GM19397 (cell line): Measurements from ENCODE around the gene MOBP.
"Not testable (repeated sequence)": the region's sequence is repeated elsewhere in the genome, so short reads cannot be mapped to it uniquely, and the experiment has no call there.

Experiments
- ATAC-seq: cut with Tn5 transposase; IDR thresholded peaks from one replicate; pipeline ENCODE4 v1.9.1; 2021; ENCODE audit warnings: mild to moderate bottlenecking, moderate library complexity; ENCODE audit not compliant: unreplicated experiment

MOBP gene

DNA sequence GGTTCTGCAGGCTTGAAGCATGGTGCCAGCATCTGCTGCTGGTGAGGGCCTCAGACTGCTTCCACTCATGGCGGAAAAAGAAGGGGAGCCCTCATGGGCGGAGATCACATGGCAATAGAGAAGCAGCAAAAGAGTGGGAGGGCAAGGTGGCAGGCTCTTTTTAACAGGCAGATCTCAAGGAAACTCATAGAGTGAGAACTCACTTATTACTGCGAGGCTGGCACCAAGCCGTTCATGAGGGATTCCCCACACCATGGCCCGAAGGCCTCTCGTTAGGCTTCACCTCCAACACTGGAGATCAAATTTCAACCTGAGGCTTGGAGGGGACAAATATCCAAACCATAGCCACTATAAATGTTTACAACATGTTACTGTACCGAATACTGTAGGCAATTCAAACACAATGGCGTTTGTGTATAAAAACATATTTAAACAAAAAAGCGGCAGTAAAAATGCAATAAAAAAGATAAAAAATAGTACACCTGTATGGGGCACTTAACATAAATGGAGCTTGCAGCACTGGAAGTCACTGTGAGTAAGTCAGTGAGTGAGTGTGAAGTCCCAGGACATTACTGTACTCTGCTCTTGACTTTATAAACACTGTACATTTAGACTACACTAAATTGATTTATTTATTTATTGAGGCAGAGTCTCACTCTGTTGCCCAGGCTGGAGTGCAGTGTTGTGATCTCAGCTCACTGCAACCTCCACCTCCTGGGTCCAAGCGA is 18.8 kb upstream of the MOBP start:
- no peak for ATAC-seq

DNA sequence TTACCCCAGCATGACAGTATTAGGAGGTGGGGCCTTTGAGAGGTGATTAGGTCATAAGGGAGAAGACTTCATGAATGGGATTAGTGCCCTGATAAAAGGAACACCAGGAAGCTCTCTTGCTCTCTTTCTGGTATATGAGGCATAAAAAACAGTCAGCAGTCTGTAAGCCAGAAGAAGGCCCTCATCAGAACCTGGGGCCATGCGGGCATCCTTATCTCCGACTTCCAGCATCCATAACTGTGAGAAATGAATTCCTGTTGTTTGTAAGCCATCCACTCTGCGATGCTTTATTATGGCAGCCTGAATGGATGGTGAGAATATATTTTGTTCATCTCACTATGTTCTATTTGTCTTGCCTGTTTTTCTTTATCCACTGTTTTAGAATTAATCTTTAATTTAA is 17.7 kb upstream of the MOBP start:
- ATAC-seq = no peak

- ATAC-seq = no peak
Measured at GRCh38 chr3:39453134-39453533, 14.3 kb upstream of the MOBP start.

- ATAC-seq = not testable (repeated sequence)
Measured at GRCh38 chr3:39453872-39454271, 13.6 kb upstream of the MOBP start.

GRCh38 chr3:39454591-39455217 is 12.8 kb upstream of the MOBP start:
- no peak for ATAC-seq

DNA sequence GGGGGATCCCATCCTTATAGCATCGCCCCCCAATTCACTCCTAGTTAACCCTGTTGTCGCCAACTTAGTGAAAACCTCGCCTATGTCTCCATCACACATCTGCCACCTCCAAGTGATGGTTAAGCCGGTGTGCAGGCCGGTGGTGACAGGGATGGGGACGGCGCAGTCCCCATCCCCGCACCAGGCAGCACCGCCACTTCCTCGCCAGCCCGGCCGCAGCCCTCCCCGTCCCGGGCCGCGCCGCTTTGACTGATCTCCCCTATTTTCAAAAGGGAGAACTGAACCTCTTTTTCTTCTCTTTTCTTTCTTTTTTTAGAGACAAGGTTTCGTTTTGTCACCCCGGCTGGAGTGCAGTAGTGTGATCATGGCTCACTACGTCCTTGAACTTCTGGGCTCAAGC is 11.3 kb upstream of the MOBP start:
- ATAC-seq = no peak

DNA sequence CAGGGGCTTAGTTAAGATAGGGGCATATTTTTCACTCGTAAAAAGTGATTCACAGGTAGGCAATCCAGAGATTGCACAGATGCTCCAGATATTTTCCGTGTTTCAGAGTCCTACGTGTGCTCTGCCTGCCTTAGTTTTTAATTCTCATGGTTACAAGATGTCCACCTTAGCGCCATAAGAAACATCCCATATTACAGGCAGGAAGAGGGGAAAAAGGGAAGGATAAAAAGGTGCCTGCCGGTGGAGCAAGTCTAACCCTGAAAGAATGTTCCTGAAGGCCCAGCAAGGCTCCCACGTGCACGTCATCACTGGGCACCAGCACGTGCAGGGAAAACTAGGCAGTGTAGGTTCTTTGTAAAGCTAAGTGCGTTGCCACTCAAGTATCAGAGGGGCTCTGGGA is 10.1 kb upstream of the MOBP start:
- ATAC-seq = no peak

DNA sequence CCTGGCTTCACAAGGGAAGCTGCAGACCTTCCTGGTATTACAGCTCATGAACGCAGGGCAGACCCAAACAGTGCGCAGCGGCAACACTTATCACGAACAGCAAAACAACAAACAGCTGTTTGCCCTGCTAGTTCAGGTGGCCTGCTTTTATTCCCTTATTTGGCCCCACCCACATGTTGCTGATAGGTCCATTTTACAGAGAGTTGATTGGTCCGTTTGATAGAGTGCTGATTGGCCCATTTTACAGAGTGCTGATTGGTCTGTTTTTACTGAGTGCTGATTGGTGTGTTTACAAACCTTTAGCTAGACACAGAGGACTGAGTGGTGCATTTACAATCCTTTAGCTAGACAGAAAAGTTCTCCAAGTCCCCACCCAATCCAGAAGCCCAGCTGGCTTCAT is 8.9 kb upstream of the MOBP start:
- ATAC-seq = not testable (repeated sequence)

GRCh38 chr3:39460677-39461076 is 6.8 kb upstream of the MOBP start:
- no peak for ATAC-seq

- no peak for ATAC-seq
Measured at GRCh38 chr3:39463269-39463668, 4.2 kb upstream of the MOBP start.

- ATAC-seq = no peak
Measured at GRCh38 chr3:39466988-39467387, 492 bp upstream of the MOBP start.

GRCh38 chr3:39468108-39468436 is 592 bp downstream of the MOBP start:
- no peak for ATAC-seq

DNA sequence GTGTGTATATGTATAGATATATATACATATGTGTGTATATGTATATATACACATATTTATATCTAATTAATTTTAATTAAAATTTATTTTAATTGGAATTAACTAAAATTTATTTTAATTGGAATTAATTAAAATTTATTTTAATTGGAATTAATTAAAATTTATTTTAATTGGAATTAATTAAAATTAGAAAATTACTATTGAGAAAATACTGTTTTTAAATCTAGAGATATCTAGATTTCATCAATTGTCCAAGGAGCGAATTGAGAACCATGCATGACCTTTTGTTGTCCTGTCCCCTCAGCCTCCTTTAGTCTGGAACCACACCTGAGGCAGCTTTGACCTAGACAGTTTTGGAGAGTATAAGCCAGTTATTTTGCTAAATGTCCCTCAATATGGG is 1.8 kb downstream of the MOBP start:
- no peak for ATAC-seq

DNA sequence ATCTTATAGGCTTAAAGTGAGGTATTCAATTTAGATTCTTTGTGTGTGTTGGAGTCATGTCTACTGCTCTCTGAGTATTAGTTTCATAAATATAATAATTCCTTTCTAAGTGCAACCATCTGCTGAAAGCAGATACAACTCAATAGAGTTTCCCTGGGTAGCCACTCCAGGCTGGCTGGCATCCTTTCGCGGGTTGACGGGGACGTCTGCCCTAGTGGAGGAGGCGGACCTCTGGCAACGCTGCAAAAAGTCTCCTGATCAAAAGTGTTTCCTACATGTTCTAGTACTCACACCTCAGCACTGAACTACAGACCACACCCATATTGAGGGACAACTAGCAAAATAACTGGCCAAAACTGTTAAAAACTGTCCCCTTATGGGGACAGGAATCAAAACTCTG is 2.5 kb downstream of the MOBP start:
- no peak for ATAC-seq

- no peak for ATAC-seq
Measured at GRCh38 chr3:39471652-39472051, 4.2 kb downstream of the MOBP start.

GRCh38 chr3:39473452-39474125 is 6.1 kb downstream of the MOBP start:
- no peak for ATAC-seq

GRCh38 chr3:39474126-39474515 is 6.6 kb downstream of the MOBP start:
- ATAC-seq = no peak

GRCh38 chr3:39476783-39477182 is 9.3 kb downstream of the MOBP start:
- no peak for ATAC-seq

DNA sequence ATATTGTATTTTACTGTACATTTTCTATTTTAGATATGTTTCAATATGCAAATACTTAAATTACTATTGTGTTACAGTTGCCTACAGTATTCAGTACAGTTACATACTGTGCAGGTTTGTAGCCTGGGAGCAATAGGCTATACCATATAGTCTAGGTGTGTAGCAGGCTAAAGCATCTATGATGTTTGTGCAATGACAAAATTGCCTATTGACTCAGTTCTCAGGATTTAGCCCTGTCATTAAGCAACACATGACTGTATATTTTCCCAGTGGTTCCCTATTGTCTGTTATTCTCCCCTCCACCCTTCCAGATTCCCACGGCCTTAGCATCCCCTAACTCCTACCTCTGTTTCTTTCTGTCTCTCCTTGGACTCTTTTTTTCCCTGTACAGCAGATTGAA is 10.7 kb downstream of the MOBP start:
- no peak for ATAC-seq

DNA sequence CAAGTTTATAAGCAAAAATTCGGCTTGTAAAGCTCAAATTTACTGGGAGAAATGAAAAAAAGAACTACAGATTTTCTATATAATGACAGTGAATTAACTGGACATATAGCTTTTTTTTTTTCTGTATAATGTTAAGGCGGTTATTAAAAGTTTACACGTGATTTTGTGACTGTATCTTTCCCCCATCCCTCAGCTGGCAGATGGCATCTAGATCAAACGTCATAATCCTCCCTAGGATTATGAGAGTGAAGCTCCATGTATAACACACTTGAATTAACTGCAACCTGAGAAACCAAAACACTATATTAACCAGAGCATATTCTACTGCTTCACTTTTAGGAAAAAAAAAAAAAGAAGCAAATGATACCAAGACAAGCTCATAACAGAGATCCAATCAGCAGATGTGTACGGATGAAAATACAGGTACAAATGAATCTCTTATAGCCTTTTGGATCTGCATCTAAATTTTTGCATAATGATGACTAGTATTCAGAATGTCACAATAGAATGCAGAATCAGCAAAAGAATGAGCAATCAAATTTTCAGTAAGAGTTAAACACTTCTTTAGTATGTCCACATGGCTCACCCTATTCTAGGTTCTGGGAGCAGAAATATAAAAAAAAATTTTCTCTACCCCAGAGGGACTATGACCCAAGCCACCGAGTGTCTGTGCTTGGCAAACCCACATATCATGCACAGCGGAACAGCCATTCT is 12.4 kb downstream of the MOBP start:
- ATAC-seq = no peak

DNA sequence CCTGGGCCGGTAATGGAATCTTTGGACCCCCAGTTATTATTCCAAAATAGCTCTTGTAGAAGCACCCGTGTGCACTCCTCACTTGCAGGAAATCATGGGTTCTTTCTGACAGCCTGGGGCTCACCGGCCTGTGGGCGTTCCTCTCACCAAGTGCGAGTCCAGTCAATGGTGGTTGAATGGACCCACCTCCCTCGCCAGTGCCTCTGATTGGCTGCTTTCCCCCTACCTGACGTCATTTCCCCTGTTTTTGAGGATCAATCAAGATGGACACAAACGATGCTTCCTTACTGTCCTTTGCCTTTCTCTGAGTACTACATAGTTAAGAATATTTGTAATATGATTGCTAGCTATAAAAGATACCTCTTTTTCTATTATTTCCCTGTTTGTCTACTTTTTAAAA is 18.1 kb downstream of the MOBP start:
- no peak for ATAC-seq

DNA sequence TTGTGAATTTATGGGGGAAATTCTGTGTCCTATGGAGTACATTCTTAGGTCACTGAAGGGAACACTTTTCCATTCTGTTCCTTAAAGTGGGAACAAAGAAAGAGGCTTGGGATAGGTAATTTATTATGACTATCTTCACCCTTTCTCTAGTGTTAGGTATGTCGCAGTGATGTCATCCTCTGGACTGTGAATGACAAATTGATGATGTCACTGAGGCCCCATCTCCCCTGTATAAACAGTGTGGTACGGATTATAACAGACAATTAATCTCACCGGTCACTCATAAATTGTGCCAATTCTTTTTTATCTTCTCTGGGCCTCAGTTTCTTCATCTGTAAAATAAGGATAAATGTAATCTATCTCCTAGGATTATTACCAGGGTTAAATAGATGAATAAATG is 23.5 kb downstream of the MOBP start:
- no peak for ATAC-seq
